HG03575 (cell line): ENCODE measurements around the gene MTA1.

Source experiments
- ATAC-seq: cut with Tn5 transposase; IDR thresholded peaks from one replicate; pipeline ENCODE4 v1.9.1; 2021; ENCODE audit not compliant: unreplicated experiment, insufficient number of reproducible peaks, low FRiP score; ENCODE audit errors: extremely low read depth

Gene MTA1

DNA sequence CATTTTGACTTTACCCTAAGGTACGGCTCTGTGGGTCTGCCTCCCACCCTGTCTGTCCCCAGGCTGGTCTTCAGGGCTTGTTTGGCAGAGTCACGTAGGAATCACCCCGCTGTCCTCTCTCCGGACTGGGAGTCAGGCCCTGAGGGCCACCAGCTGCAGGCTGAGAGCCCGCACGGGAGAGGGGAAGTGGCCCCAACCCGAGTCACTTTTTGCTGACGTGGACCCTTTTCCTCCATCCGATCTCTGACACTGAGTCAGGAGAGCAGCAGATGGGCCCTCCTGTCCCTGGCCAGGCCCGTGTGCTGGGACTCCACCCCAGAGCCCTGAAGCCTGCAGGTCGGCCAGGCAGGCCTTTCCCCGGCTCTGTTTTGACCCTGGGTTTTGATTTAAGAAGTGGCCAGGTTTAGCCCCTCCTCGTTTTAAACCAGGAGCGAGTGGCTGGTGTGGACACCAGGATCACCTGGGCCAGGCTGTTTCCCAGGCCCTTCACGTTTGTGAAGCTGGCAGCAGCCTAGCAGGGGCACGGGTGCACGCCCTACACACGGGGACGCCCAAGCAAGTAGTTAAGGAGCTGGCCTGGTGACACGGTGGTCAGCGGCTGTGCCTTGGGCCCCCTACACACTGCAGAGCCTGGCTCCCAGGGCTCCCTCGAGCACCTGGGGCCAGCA is 33.8 kb upstream of the MTA1 start:
- no peak for ATAC-seq

DNA sequence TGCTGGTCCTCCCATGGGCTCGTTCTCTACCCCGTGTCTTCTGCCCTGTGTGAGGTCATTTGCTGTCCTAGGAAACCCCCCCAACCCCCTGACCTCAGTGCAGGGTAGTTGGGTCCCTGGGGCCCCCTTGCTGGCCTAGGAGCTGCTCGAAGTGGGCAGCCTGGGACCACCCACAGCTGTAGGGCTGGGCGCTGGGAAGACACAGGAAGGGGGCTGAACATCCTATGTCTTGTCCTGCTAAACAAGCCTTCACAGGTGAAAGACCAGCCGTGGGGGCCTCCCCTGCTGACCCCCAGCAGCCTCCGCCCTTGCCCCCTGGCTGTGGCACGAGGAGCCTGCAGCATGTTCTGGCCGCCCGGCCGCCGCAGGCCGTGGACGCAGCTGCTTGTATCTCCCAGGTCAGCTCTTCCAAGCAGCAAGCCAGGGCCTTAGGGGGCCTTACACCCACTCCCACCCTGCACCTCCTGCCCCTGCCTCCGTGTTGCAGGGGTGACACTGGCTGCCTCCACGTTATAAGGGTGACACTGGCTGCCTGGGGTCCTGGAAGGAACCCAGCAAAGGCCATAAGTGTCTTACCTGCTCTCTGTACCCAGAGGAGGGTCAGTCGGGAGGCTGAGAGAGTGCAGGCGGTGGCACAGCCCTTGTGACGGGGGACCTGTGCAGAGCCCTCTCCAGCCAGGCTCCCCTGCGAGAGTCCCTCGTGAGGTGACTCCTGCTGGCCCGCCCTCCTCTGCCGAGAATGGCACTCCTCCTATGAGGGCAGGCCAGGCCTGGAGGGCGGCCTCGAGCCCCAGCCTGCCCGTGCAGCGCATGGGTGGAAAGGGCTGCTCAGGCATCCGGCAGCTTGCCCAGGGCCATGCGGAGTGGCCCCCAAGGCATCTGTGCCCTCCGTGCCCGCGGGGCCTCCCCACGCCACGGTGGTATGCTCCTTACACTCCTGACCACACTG is 32.8 kb upstream of the MTA1 start:
- ATAC-seq: no peak

DNA sequence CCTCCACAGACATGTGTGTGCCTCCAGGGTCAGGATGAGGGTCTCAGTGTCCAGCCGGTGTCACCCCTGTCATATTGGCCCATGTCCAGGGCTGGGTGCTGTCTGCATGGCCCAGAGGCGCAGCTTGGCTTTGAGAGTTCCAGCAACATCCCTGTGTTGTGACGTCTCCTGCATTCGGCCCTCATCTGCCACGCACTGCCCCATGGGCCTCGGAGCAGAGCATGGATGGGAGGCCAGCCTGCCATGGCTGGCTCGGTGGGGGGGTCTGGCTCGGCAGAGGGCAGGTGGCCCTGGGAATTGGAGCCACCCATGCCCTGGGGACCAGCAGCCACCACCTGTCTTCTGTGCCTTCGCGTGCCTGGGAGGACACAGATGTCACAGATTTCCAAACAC is 32.1 kb upstream of the MTA1 start:
- ATAC-seq: no peak

DNA sequence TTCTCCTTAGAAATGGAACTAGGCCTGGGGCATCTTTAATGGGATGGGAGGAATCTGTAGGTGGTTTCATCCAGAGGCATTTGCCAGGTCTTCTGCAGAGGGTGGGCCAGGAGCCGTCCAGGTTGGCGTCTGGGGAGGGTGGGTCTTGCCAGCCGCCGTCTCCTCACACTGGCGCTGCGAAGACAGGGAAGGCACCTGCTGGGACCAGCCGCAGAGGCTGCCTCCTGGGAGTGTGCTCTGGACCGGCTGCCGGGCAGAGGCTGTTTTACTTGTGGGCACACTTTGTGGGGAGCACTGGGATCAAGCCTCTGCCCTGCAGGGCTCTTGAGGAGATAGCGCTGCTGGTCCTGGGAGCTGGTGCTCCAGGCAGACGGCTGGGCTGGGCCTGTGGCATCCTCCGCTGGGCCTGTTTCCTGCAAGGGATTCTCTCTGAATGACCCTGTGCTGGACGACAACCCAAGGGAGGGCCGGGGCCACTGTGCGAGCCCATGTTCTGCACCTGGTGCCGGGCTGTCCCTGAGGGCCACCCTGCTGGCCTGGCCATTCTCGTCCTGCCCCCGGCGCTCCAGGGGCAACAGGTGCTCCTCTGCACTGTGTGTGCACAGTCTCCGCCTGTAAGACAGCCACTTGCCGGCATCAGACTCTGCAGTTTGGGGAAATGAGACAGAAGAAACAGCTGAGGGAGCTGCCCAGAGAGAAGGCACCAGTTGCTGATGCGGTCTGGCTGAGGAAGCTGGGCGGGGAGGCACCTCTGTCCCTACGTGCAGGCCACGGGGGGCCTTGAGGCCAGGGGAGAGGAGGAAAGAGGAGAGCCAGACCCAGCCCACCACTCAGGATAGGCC is 31.3 kb upstream of the MTA1 start:
- ATAC-seq: no peak

DNA sequence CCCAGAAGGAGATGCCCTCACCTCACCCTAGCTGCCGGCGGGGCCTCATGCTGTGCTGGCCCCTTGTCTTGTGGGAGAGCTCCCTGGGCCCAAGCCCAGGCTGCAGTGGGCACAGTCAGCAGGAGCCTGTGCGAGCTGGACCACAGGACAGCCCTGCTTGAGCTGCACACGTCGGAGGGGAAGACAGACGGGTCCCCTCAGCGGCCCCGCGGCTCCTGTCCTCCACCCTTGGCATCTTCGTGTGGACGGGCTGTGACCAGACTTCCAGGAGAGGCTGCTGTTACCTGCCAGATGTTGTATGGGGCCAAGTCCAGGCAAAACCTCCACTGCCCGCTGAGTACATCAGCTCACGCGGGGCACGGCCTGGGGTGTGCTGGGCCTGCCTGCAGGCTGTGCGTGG is 30.7 kb upstream of the MTA1 start:
- no peak for ATAC-seq

DNA sequence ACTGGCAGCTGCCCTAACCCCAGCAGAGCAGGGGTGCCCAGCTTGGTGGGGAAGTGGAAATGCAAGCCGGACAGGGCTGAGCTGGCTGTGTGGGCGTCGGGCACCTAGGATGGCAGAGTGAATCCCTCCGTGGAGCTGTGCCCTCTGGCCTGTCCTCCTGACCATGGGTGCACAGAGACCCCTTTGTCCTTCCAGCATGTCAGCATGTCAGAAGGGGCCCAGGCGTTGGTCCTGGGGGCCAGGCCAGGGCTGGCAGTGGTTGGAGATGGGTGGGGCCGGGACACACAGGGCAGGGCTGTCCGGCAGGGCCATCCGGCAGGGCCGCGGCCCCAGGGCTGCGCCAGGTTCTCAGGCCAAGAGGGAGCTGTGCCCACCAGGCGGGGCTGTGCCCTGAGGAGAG is 30.1 kb upstream of the MTA1 start:
- no peak for ATAC-seq

DNA sequence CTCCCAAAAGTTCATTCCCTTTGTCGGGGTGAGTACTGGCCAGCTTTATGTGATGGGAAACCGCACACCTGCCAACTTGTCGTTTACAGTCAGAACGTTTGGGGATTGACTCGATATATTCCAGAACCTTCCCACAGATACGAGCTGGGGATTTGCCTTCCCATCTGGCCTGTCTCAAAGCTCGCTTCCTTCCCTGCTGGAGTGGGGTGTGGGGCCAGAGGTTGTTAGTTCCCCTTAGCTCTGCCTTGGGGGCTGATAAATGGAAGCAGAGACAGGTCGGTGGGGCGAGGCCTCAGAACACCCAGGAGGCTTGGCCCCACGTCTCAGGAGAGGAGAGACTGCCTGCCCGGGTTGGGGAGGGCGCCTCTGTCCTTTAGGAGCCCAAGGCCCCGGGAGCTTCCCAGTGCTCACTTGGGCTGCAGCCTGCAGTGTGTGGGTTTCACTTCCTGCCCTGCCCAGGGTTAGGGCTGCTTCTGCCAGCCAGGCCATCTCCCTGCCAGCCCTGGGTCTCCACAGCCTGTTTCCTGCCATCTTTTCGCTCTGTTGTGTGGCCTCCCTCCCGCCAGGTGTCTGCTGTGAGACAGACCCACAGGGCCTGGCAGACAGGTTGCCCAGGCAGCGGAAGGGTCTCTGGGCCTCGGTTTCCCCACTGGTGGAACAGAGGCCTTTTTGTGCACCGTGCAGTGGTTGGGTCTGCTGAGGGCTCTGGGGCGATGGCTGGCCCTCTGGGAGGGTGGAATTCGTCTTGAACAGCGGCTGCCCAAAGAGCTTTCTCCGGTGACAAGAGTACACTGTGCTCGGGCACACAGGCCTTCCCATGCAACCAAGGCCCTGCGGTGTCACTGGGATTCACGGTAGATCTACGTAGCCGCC is 29.4 kb upstream of the MTA1 start:
- ATAC-seq: no peak

DNA sequence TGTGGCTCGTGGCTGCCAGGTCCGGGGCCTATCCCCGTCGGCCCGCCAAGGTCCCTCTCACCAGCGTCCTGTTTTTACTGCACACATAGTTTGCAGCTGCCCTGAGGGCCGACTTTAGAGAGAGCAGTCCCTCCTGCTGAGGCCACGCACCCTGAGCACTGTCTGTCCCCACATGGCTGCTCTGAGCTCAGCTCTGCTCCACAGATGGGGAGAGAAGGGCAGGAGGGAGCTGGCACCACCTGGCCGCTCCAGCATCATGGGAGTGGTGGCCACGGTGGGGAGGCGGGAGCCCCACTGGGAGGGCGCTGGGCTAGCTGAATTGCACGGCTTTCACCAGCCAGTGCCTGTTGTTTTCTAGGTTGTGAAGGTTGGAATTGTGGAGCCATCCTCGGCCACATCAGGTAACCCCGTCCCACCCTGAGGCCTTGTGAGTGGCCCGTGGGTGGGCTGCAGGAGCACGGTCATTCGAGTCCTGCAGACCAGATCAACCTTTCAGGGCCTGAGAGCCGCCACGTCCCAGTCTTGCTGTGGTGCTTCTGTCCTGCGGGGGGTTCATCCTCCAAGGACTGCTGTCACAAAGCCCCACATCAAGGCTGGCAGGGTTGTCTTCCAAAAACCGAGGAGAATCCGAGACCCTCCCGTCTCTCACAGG is 28.7 kb upstream of the MTA1 start:
- ATAC-seq: no peak

DNA sequence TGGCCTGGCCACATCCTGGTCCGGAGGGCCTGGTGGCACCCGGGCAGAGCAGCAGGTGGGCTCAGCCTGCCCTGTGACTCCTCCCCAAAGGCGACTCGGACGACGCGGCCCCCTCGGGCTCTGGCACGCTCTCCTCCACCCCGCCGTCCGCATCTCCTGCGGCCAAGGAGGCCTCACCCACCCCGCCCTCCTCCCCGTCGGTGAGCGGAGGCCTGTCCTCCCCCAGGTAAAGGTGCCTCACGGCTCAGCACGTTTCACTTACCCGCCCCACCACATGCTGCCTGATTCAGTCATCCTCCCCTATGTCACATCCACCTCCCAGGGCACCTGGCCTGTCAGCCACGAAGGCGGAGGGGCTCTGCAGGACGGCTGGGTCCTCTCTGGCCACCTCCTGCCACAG is 28.1 kb upstream of the MTA1 start:
- ATAC-seq: no peak

DNA sequence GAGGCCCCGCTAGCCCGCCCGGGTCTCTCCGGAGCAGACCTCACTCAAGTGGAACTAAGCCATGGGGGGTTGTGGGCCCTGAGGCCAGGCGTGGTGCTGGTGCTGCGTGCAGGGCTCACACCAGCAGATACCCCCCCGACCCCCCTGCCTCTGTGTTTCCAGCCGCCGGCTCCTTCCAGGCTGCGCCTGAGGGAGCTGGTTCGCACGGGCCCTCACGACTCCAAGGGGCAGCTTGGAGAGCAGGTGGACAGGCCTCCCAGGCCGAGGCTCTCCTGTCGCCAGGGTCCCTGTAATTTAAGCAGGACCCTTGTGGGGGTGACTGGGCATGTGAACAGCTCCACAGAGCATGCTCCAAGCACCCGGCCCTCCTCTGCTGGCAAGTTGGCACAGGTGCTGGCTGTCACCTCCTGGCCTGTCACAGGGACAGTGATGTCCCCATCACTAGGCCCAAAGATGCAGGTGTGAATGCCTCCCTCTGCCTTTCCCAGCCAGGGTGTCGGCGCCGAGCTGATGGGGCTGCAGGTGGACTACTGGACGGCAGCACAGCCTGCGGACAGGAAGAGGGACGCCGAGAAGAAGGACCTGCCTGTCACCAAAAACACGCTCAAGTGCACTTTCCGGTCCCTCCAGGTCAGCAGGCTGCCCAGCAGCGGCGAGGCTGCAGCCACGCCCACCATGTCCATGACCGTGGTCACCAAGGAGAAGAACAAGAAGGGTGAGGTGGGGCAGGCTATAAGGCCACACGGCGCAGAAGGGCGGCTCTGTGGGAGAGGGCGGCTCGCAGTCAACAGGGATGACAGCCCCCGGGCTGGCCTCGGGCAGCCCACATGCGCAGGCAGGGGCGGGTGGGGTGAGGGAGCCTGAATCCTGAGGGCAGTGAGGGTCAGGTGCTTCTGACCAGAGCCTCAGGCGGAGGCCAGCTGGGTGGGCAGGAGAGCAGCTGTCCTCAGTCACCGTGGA is 27.2 kb upstream of the MTA1 start:
- ATAC-seq: no peak

DNA sequence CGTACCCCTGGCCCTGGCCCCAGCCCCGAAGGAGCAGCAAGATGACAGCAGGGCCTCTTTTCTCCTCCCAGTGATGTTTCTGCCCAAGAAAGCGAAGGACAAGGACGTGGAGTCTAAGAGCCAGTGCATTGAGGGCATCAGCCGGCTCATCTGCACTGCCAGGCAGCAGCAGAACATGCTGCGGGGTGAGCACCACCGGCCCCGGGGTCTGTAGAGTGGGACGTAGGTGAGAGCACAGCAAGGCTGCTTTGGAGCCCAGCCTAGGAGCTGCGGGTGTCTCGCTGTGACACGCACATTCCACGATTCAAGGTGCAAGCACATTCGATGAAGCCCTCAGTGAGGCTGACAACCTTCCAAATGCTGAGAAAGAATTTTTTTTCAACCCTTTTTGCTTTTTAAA is 26.5 kb upstream of the MTA1 start:
- ATAC-seq: no peak

DNA sequence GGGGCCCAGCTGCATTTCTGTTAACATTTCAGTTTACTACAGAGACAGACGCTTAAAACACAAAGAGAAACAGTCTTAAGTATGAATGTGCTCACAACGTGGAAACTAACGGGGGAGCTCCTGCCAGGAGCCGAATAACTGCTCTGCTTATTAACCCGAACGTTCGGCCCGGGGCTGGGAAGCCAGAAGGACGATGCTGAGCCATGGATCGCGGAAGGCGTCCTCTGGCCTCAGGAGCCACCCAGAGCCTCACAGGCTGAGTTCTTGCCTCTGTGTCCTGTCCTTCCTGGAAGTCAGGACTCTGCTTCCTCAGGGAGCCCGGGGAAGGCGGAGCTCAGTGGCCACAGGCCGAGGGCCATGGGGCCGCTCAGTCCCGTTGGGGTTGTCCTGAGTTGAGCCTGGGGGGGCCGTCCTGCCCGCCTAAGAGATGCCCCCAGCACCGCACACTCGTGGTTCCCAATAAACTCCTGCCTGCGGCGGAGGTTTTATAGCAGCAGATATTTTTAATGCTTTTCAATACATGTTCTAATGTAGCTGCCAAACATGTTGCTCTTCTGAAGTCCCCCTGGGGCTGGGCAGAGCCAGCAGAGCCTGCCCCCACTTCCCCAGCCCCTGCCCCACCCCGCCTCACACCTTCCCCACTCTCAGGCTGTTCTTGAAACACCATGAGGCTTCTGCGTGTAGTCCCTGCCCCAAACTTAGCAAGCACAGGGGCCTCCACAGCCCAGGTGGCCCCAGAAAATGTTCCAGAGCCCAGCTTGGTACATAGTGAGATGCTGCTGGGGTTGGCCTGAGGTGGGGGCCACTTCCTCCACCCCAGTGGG is 24.7 kb upstream of the MTA1 start:
- ATAC-seq: no peak

DNA sequence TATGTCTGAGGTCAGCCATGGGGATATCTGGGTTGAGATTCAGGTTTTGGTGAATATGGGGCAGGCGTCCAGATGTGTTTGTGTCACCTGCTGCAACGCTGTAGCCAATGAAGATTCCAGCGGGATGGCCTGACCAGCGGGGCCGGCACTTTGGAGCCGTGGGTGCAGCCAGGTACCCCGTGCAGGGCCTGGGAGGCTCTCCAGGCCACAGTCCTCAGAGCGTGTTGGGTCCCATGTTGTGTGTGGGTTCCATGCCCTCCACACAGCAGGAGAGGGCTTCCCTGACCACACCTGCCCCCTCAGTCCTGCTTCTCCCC is 24.1 kb upstream of the MTA1 start:
- ATAC-seq: no peak

DNA sequence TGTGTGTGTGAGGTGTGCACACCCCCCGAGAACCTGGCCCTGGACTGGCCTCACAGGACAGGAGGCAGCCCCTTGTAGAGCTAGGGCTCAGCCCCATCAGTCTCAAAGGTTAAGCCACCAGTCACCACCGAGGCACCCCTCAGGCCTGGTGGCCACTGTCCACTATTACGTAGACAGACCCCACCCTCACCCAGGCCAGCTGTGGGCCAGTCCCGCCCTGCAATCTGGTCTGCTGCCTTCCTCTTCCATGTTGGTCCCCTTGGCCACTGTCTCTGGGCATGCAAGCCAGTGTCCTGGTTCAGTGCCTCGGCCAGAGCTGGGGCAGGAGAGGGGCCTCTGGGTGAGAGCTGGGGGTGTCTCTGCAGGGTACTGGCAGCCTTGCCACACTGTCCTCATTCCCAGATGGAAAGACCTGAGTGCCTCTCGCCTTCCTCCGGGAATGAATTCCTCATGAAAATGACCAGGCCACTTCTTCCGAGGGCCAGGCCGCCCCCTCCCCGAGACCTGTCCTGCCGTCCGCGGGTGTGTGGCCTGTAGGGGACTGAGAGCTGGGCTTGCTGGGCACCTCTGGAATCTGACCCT is 22.2 kb upstream of the MTA1 start:
- ATAC-seq: no peak

DNA sequence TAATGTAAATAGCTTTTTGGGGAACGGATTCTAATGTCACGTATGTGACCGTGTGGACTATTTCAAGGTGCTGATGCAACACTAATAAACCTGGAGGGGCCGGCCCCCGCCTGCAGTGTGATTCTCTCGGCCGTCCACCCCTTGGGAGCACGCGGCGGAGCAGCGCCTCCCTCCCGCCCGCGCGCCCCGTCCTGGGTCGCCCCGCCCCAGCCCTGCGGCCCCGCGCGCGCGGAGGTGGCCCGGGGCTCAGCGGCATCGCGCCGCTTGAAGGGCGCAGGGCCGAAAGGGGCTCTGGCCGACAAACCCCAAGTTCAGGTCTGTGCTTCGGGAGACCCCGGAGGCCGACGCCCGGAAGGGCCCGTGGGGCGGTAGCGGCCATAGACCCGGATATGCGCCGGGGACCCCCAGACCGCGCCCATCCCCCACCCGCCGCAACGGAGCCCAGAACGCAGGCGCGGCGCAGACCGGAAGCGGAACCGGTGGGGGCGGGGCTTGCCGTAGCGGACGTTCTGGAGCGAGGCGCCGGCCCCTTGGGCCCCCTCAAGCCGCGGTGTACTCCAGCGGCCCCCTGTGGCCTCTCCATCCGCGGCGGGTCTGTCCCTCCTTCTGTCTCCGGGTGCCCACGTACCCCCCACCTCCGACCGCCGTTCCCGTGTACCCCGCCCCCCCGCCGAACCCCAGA is 21.4 kb upstream of the MTA1 start, which contains the start of gene TEX22:
Gene TEX22, plus strand, starts transcription at position 495 of the 682 bp plus-strand sequence. CDS start 803 bp downstream, outside the sequence.
- no peak for ATAC-seq
